ENCODE measurements around the gene KIF6.

KIF6 gene

DNA sequence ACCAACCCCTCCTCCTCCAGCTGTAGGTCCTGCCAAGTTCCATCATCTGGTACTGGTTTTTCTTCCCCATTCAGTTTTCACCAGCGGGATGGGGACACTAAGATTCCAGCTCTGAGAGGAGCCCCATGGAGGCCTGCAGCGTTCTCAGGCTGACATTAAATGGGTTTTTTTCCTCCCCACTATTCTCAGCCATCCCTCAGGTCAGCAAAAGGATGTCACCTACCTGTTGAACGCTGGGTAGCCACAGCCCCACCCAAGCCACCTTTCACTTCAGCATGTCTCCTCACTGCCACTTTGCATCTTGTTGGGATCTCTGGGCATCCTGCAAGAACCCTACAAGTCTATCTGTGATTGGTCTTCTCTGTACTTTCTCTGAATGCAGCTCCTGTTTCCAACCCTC is 417.7 kb downstream of the KIF6 start:
- no peak overlapping the region for H3K4me3 ChIP-seq (replicated peaks in 1 of 2; ENCODE audit: low read depth in 2 of 2, low read length in 2 of 2)
- no peak for DNase-seq (ENCODE audit: low read depth in 2 of 2)
- TF ChIP-seq, protein P1, sequence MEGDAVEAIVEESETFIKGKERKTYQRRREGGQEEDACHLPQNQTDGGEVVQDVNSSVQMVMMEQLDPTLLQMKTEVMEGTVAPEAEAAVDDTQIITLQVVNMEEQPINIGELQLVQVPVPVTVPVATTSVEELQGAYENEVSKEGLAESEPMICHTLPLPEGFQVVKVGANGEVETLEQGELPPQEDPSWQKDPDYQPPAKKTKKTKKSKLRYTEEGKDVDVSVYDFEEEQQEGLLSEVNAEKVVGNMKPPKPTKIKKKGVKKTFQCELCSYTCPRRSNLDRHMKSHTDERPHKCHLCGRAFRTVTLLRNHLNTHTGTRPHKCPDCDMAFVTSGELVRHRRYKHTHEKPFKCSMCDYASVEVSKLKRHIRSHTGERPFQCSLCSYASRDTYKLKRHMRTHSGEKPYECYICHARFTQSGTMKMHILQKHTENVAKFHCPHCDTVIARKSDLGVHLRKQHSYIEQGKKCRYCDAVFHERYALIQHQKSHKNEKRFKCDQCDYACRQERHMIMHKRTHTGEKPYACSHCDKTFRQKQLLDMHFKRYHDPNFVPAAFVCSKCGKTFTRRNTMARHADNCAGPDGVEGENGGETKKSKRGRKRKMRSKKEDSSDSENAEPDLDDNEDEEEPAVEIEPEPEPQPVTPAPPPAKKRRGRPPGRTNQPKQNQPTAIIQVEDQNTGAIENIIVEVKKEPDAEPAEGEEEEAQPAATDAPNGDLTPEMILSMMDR (IDR thresholded peaks at IDR 0.05; ENCODE audit: low read depth, low read length), result no peak

DNA sequence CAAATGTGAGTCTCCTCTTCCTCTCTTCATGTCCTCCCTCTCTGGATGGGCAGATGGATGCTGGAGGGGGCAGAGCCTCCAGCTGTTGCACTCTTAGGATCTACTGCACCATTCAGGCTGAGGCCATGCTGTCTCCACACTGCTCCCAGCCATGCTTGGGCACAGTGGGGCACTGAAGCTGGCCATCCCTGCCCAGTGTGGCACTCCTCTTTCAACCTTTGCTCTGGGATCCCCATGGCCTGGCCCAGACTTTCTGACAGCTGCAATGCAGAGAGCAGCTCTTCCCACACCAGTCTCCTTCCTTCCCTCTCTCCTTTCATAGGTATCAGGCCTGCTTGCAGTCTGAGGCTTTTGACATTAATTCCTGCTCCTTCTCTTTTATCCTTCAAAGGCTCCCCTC is 420.3 kb downstream of the KIF6 start:
- DNase-seq (ENCODE audit: low read depth in 2 of 2), result no peak
- H3K4me3 ChIP-seq (replicated peaks in 1 of 2; ENCODE audit: low read depth in 2 of 2, low read length in 2 of 2), result no peak overlapping the region
- TF ChIP-seq, protein P1 (IDR thresholded peaks at IDR 0.05; ENCODE audit: low read depth, low read length), result no peak

DNA sequence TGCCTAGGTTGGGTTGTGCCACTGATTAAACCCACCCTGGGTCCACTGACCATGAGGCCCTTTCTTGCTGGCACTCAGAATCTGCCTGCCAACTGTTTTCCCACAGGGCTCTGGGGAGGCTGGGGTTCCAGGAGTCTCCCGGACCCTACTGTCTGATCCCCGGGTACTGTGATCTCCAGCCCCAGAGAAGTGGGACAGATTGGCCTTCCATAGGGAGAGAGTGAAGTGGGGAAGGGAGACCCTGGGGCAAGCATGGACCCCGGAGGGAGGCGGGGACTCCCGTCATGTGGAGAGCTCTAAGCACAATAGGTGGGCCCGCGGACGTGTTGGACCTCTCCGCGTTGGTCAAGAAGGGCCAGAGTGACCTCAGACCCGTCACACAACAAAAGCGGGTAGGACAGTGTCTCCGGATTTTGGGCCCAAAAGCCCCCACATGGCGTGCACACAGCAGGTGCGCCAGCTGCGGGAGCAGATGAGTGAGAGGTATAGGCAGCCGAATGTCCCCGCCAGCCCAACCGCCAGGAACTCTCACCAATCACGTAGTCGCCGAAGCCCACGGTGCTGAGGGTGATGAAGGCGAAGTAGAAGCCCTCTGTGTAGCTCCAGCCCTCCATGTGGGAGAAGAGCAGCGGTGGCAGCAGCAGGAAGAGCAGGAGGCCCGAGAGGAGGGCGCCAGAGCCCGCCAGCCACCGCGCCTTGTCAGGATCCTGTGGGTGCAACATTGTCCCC is 421.6 kb downstream of the KIF6 start:
- H3K4me3 ChIP-seq (replicated peaks in 1 of 2; ENCODE audit: low read depth in 2 of 2, low read length in 2 of 2), result no peak overlapping the region
- DNase-seq (ENCODE audit: low read depth in 2 of 2), result no peak
- TF ChIP-seq, protein P1 (IDR thresholded peaks at IDR 0.05; ENCODE audit: low read depth, low read length), result no peak

DNA sequence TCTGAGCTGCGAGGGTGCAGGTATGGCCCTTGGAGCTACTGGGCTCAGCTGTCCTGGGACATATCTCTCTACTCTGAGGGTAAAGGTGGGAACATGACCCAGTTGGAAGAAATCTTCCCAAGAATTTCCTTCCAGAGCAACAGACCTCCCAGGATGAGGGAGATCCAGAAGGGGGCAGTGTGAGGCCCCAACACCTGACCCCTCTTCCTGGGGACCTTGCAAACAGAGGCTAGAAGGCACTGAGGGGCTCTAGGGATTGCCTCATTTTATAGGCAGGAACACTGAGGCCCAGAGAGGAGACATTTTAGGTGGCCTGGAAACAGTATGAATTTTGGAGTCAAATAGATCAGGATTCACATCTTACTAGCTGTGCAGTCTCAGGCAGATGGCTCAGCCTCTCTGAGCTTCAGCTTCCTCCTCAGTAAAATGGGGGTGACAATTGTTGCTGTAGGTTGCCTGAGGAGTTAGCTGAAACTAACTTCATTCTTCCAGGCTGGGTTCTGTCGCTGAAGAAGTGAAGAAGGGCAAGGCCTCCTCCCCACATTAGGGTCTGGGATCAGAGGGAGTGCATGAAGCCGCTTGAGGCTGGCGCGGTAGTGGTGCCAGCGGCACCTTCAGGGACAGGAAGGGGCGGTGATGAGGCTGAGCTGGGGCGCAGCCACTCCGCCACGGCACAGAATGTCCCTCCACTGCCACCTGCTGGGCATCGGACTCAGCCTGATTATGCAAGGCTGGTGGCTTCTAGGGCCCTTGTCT is 422.4 kb downstream of the KIF6 start:
- DNase-seq (ENCODE audit: low read depth in 2 of 2), result peak; percentile 66 to 68
- TF ChIP-seq, protein P1 (IDR thresholded peaks at IDR 0.05; ENCODE audit: low read depth, low read length), result peak; percentile 85
- H3K4me3 ChIP-seq (replicated peaks in 1 of 2; ENCODE audit: low read depth in 2 of 2, low read length in 2 of 2), result no peak overlapping the region

DNA sequence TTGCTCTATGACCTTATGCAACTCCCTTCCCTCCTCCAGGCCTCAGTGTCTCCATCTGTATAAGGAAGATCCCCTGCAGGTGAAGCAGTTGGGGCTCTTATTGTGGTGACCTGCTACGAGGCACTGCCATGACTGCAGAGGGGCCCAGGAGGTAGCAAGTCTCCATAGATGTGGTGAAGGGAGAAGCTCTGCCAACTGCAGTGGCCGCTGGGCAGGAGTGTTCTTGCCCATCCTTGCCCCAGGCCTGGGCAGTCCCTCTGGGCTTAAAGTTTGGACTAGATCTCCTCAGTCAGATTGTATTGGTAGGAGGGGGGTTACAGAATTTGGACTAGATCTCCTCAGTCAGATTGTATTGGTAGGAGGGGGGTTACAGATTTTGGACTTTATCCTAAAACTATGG is 423.2 kb downstream of the KIF6 start:
- DNase-seq (ENCODE audit: low read depth in 2 of 2), result no peak
- TF ChIP-seq, protein P1 (IDR thresholded peaks at IDR 0.05; ENCODE audit: low read depth, low read length), result no peak
- no peak overlapping the region for H3K4me3 ChIP-seq (replicated peaks in 1 of 2; ENCODE audit: low read depth in 2 of 2, low read length in 2 of 2)

DNA sequence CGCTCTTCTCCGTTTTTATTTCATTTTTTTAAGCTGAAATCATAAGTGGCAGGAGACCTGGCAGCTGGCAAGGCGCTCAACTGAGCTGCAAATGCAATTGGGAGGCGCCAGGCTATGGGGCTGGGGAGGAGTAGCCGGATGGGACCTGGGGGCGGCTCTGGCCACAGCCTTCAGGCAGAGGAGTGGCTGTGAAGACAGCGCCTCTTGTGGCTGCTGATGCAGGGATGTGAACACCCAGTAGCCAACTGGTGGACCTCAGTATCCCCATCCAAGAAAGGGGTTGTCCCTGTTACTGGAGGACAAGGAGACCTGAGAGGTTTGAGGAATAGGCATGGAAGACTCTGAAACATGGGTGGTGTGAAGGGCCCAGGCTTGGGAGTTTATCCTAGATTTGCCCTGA is 423.6 kb downstream of the KIF6 start:
- peak in 1 of 2 donors; percentile 7 for DNase-seq (ENCODE audit: low read depth in 2 of 2)
- TF ChIP-seq, protein P1 (IDR thresholded peaks at IDR 0.05; ENCODE audit: low read depth, low read length), result peak; percentile 33
- no peak overlapping the region for H3K4me3 ChIP-seq (replicated peaks in 1 of 2; ENCODE audit: low read depth in 2 of 2, low read length in 2 of 2)

Measured in cardiac fibroblast (primary cell).